NCI-H1105 treated with DMSO at 0.1 percent for 48 hours (cell line): ENCODE data around the gene NLRC5.
"Not testable (repeated sequence)": the region's sequence is repeated elsewhere in the genome, so short reads cannot be mapped to it uniquely, and the experiment has no call there.

ENCODE experiments used
- DNase-seq: peaks from one replicate; lab custom pipeline; 2025; lab: John Stamatoyannopoulos, UW

NLRC5 gene

GRCh38 chr16:56961386-56961785 lies 28.0 kb upstream of the NLRC5 start:
- DNase-seq: no peak

- no peak for DNase-seq
Measured at GRCh38 chr16:56961851-56962281, 27.5 kb upstream of the NLRC5 start, which contains the start of gene CETP. CETP (plus strand) TSS chr16:56961950; CDS start chr16:56961980, 30 bp downstream.

- DNase-seq: no peak
Measured at GRCh38 chr16:56964243-56965148, 24.9 kb upstream of the NLRC5 start.

GRCh38 chr16:56965149-56966092 lies 23.9 kb upstream of the NLRC5 start:
- DNase-seq: no peak

- no peak for DNase-seq
Measured at GRCh38 chr16:56966093-56966475, 23.3 kb upstream of the NLRC5 start.

GRCh38 chr16:56967733-56968132 lies 21.6 kb upstream of the NLRC5 start:
- no peak for DNase-seq

GRCh38 chr16:56969769-56970168 lies 19.6 kb upstream of the NLRC5 start:
- no peak for DNase-seq

- DNase-seq: no peak
Measured at GRCh38 chr16:56970934-56971767, 18.2 kb upstream of the NLRC5 start.

- no peak for DNase-seq
Measured at GRCh38 chr16:56971768-56972043, 17.7 kb upstream of the NLRC5 start.

GRCh38 chr16:56972403-56973293 lies 16.7 kb upstream of the NLRC5 start:
- DNase-seq: no peak

GRCh38 chr16:56973294-56973689 lies 16.1 kb upstream of the NLRC5 start:
- DNase-seq: no peak

GRCh38 chr16:56973899-56974298 lies 15.5 kb upstream of the NLRC5 start:
- not testable (repeated sequence) for DNase-seq

- no peak for DNase-seq
Measured at GRCh38 chr16:56974549-56975300, 14.6 kb upstream of the NLRC5 start.

- DNase-seq: no peak
Measured at GRCh38 chr16:56975714-56976113, 13.6 kb upstream of the NLRC5 start.

GRCh38 chr16:56977216-56977615 lies 12.1 kb upstream of the NLRC5 start:
- no peak for DNase-seq

GRCh38 chr16:56977823-56978430 lies 11.4 kb upstream of the NLRC5 start:
- DNase-seq: no peak

GRCh38 chr16:56980201-56980535 lies 9.2 kb upstream of the NLRC5 start:
- no peak for DNase-seq

- no peak for DNase-seq
Measured at GRCh38 chr16:56980792-56981724, 8.3 kb upstream of the NLRC5 start.
